GM13977 (cell line): ENCODE measurements around the gene ADGRD2.
A peak's percentile ranks its signal among the peaks of the same experiment; 100 is the strongest.

Source experiments
- DNase-seq: peaks from one replicate; pipeline ENCODE4 v3.0.0; 2012; ENCODE audit warnings: low spot score
- CTCF ChIP-seq: IDR thresholded peaks from 2 replicates; pipeline ENCODE4 v1.5.1; 2012; ENCODE audit warnings: mild to moderate bottlenecking, control low read depth; ENCODE audit not compliant: insufficient read depth; ENCODE audit errors: extremely low read depth, missing control alignments
- in situ Hi-C: fragments of 300-500 bp; cut with MboI; formaldehyde crosslinking; loops from one replicate; pipeline ENCODE4 v1.12.0; 2022; ENCODE audit warnings: low sequenced_read_pairs, low pct_unique_long_range_greater_than_20kb, mixed read lengths, inconsistent platforms; ENCODE audit not compliant: unreplicated experiment

The ADGRD2 gene

GRCh38 chr9:124442379-124442778 is 7.9 kb upstream of the ADGRD2 start:
- DNase-seq: no peak
- in situ Hi-C loops: no loop called here
- no peak for TF ChIP-seq CTCF

GRCh38 chr9:124442826-124443225 is 7.4 kb upstream of the ADGRD2 start:
- in situ Hi-C loops: no loop called here
- no peak for TF ChIP-seq CTCF
- DNase-seq: no peak

- no peak for TF ChIP-seq CTCF
- in situ Hi-C loops: no loop called here
- DNase-seq: no peak
These were observed 6.6 kb upstream of the ADGRD2 start for GRCh38 chr9:124443625-124444024.

- no peak for DNase-seq
- in situ Hi-C loops: no loop called here
- no peak for TF ChIP-seq CTCF
These were observed 6.1 kb upstream of the ADGRD2 start for GRCh38 chr9:124444166-124444565.

DNA sequence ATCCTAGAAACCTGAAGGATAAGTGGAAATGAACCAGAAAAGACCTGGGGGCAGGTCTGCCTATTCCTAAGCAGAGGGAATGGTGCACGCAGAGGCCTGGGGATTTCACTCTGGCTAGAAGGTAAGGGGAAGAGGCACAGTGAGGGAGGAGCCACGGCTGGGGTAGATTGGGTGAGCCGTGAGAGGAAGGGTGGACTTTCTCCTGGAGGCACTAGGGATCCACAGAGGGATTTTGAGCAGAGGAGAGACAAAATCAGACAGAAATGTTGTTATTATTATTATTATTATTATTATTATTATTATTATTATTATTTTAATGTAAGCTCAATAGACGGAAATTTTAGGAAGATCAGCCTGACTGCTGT is 3.0 kb upstream of the ADGRD2 start:
- no peak for TF ChIP-seq CTCF
- in situ Hi-C loops: no loop called here
- DNase-seq: no peak

DNA sequence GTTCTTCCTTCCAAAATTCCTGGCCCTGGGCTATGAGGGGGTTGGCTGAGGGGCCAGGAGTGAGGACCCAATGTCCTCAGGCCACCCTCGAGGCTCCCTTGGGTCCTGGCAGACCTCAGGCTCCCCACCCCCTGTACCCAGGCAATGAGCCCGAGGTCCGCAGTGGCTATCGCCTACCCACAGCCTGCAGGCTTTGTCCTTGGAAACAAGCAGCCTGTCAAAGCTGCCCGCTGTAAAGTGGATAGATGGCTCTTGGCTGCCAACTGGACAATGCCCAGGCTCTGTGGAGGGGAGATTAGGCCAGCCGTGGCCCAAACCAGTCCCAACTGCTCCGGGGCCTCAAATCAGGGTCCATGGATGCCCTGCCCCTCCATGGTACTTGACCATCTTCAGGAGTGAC is 2.2 kb upstream of the ADGRD2 start:
- no peak for TF ChIP-seq CTCF
- in situ Hi-C loops: no loop called here
- no peak for DNase-seq

DNA sequence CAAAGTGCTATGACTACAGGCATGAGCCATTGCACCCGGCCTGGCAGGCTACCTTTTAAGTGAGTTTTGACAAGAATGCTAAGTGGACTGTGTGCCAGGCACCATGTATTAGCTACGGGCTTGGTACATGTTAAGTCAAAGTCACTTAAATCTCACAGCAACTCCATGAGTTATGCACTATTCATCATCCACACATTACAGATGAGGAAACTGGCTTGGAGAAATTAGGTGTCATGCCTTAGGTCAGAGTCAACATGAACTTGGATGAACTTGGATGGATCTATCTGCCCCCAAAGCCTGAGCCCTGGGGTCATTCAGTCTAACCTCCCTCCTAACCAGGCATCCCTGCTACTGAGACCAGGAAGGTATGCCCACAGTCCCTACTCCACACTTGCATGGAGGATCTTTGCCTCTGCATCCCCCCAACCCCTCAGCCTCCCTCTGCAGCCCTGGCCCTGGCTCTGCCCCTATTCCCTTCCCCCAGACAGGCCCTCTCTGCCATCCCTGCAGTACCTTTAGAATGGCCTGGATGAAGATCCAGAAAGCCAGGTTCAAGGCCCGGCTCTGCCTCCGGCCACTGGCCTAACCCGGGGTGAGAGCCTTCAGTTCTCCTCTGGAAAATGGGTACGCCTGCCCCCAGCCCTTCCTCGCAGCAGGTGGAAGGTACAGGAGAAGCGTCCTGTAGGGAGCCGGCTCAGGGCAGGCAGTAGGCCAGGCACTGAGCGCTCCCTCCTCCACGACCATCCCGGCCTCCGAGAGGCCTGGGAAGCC is 685 bp upstream of the ADGRD2 start:
- in situ Hi-C loops: no loop called here
- TF ChIP-seq CTCF: no peak
- peak; percentile 28 for DNase-seq
